Measurements from ENCODE around the gene RRP8.

GRCh38 chr11:6628526-6628925 is 25.1 kb upstream of the RRP8 start:
- TF ChIP-seq EZH2 (IDR thresholded peaks at IDR 0.05; ENCODE audit: low read length, missing control alignments): no peak
- TF ChIP-seq CTCF (conservative IDR thresholded peaks at IDR 0.05 in 1 of 2, IDR thresholded peaks at IDR 0.05 in 1 of 2; ENCODE audit: low read depth in 1 of 2, low read length in 2 of 2): no peak
